ENCODE results near the gene ZMAT1.
"Not testable (repeated sequence)": the region's sequence is repeated elsewhere in the genome, so short reads cannot be mapped to it uniquely, and the experiment has no call there.

ZMAT1 gene

DNA sequence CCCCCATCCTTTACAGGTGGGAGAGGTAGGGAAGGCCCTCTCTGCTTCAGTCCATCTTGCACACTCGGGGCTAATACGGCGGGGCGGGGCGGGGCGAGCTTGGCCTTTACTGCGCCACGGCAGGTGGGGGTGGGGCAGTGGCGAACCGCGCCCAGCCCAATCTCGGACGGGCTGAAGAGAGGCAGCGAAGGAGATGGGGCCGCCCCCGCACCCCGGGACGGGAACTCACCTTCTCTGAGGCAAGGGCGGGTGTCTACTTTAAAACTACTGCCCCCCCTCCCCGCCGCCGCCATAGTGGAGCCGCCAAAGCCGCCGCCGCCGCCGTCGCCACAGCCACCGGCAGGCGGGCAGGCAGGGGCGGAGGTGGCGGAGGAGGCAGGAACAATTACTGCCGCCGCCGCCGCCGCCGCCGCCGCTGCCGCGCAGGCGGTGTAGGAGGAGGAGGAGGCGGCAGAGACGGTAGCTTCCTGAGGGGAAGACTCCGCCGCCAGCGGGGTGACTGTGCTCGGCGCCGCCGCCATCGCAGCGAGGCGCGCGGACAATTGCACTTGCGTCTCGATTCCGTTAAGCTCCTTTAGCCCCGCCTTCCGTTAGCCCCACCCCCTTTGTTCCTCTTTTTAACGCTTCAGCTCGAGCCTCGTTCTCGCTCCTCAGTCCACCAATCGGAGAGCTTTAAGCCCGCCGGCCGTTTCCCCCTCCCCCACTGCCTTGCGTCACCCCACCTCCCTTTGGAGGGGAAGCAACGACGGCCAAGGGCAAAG is at the start of gene ZMAT1:
TSS of gene ZMAT1 (minus strand) at position 540 of the 761 bp plus-strand sequence. CDS start at position 521, 19 bp downstream.
- DNase-seq = peak; percentile 93

DNA sequence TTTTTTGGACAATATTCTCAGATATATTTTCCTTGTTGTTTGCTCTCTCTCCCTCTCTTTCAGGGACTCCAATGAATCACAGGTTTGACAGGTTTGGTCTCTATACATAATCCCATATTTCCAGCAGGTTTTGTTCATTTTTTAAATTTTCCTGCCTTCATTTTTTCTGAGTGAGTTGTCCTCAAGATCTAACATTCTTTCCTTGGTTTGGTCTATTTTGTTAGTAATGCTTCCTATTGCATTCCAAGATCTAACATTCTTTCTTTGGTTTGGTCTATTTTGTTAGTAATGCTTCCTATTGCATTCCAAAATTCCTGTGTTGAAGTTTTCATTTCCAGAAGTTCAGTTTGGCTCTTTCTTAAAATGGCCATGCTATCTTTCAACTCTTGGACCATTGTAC is 45.3 kb upstream of the ZMAT1 start:
- no peak for DNase-seq

DNA sequence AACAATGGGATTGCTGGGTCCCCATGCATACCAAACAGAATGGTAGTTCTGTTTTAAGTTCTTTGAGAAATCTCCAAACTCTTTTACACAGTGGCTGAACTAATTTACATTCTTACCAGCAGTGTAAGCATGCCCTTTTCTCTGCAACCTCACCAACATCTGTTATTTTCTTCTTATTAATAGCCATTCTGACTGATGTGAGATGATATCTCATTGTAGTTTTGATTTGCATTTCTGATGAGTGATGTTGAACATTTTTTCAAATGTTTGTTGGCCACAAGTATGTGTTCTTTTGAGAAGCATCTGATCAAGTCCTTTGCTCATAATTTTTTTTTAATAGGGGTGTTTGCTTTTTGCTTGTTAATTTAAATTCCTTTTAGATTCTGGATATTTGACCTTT is 41.2 kb upstream of the ZMAT1 start:
- DNase-seq = no peak

DNA sequence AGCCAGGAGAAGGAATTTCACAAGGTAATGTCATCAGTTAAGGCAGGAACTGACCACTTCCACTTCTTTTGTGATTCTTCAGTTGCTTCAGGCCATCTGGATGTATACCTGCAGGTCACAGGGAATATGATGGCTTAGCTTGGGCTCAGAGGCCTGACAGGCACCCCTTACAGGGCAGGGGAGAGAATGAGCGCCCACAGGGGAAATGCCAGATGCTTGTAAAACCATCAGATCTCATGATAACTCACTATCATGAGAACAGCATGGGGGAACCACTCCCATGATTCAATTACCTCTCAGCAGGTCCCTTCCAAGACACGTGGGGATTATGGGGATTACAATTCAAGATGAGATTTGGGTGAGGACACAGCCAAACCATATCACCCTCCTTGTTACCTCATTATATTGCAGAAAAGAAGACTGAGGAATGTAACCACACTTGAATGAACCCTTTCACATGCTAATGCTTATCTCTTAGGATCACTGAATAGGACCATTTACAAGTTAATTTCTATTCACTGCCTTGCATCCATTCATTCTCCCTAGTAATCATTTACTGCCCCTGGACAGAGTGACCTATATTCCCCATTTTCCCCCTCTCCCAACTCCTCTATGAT is 33.2 kb upstream of the ZMAT1 start:
- DNase-seq = not testable (repeated sequence)

DNA sequence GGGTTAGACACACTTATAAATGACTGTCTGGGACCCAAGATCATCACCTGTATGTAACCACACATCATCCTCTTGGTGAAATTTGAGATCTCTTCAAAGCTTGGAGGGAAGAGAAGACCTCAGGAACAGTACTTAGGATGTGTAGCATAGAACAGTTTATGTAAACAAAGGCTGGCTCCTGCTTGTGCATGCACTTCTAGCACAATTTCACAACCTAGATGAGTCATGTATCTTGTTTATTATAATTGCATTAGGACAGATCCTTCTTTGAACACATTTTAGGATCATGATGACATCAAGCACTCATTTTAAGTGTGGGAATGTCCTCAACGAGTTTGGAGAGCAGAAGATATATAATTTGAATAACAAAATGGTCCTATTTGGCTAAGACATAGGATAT is 26.3 kb upstream of the ZMAT1 start:
- no peak for DNase-seq

DNA sequence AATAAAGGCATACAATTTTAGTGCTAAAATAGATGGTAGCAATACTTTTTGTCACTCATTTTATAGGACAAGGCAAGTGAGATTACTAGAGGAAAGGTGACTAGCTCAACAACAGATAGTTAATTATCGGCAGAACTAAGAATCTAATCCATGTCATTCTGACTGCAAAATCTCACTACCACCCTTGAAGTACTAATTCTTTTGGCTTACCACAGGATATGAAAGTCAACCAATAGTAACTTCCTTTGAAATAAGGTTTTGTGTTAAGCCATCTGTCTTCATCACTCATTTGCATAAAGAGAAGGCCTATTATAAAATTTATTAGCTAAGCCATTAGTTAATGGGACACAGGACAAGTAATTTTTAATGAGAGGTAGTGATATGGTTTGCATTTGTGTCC is 25.3 kb upstream of the ZMAT1 start:
- no peak for DNase-seq

DNA sequence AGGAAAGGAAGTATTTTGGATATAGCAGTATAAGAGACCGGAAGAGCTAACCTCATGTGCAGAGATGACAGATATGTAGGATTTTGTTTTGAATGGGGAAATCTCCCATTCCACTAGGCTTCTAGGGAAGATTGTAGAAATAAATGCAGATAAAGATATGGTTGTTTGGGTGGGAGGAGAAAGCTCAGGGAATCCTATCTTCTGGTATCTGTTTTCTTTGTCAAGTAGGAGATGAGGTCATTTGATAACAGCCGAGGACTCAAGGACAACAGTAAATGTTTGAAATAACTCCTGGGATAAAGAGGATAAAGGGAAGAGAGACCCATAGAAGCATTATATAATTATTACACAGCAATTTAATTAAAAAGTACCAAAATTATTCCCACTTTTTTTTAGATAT is 24.7 kb upstream of the ZMAT1 start:
- no peak for DNase-seq

DNA sequence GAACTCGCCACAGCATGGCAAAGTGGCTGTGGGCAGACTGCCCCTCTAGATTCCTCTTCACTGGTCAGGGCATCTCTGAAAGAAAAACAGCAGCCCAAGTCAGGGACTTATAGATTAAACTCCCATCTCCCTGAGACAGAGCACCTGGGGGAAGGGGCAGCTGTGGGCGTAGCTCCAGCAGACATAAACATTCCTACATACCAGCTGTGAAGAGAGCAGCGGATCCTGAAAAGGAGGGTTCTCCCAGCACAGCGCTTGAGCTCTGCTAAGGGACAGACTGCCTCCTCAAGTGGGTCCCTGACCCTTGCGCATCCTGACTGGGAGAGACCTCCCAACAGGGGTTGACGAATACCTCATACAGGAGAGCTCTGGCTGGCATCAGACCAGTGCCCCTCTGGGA is 18.8 kb upstream of the ZMAT1 start:
- no peak for DNase-seq

DNA sequence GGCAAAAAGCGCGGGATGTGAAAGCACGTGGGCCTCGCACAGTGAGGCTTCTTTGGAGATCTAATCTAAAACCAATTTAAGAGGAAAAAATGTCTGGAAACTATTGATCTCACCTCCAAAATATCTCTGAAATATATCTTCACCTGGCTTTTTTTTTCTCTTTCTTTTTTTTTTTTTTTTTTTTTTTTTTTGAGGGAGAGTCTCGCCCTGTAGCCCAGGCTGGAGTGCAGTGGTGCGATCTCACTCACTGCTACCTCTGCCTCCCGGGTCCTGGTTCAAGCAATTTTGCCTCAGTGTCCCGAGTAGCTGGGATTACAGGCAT is 383 bp upstream of the ZMAT1 start:
- DNase-seq = peak; percentile 1

DNA sequence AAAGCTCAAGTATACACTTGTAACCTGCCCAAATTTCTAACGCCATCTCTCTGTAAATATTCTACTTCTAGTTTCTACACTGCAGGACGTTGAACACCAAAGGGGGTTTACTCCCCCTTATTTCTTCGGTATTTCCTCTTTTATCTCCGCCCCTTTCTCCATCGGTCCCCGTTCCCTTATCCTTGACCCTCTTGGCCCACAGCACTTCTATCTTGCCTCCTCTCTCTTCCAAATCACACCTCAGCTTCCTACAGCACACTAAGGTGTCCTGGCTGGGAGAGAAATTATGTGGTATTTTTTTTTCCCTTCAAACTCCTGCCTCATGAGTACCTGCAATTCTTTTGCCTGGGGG is 715 bp downstream of the ZMAT1 start:
- DNase-seq = no peak

DNA sequence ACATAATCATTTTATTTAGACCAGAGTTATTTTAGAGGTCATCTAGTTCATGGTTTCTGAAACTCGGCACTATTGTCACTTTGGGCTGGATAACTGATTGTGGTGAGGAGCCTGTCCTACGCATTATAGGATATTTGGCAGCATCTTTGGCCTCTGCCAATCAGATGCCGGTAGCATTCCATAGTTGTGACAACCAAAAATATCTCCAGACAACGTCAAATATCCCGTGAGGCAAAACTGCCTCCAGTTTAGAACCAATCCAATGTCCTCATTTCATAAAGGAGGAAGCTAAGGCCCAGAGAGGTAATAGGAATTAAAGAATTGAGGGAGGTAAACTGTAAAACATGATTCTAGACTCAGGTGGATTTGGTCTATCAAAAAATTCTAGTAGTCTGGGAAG is 6.1 kb downstream of the ZMAT1 start:
- DNase-seq = no peak

DNA sequence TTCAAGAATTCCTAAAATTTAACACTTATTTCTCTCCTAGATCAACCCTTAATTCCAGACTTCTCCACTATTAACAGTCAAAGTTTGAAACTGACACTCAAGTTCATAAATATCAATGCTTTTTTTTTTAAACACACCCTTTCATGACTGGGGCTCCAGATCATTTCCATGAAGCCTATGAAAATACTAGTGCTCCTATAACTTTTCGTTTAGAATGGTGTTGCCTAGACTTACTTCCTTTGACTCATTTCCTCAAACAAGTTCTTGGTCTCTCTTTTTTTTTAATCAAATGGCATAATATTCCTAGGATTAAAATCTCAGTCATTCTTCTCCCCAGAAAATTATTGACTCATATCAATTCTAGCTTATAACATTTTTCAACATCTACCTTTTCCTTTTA is 13.1 kb downstream of the ZMAT1 start:
- DNase-seq = no peak

DNA sequence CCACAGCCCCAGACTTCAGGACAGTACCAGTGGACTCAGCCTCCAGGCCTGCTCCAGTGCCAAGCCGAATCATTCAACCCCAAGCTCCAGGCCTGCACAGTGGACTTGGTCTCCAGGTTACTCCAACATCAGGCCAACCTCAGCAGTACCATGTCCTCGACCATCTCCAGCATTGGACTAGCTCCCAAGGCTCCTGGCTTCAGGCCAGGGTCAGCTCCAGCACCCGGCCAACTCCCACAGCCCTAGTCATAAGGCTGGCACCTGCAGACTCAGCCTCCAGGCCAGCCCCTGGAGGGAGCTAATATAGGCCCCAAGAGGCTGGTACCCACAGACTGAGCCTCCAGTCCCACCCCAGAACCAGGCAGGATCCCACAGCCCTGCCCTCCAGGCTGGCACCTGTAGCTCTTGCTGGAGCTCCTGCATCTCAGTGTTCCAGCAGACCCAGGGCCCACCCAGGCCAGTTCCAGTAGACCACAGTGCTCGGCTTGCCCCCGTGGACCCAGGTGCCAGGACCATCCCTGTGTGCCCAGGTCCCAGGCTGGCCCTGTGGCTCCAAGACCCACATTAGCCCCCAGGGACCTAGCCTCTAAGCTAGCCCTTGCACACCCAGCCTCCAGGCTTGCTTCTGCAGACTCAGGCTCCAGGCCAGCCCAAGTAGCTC is 25.6 kb downstream of the ZMAT1 start:
- DNase-seq = no peak

DNA sequence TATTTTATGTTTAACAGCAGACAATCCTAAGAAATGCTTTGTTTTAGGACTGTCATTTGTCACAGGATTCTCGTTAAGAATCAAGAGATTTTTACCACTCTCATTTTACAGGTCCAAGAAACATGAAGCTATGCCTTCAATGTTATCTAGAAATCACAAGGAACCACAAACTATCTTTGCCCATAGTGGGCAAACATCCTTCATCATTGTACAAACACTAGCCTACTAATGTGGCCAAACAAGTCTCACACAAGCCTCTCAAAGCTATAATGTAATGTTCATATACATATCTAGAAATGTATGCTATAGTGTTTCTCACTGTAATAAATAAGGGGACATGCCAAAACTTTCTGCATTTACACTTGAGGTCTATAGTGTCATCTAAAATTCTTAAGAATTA is 26.8 kb downstream of the ZMAT1 start:
- no peak for DNase-seq

Measured in stimulated activated CD4-positive, alpha-beta T cell treated with anti-CD3 and anti-CD28 coated beads, Interleukin-15, amount 100 ng/mL, for 24 hours (primary cell).